MM.1S (cell line): ENCODE measurements around the gene ADAMTSL3.

Experiments used
- CTCF ChIP-seq: fragments of 300-600 bp; sonication (generic); IDR thresholded peaks from 2 replicates; pipeline ENCODE4 v1.5.1; 2016; ENCODE audit warnings: antibody characterized with exemption, low read length, mixed read lengths
- EZH2 ChIP-seq: fragments of 300-600 bp; sonication (generic); optimal IDR thresholded peaks from 2 replicates; pipeline ENCODE3; 2017; ENCODE audit warnings: low read depth, mild to moderate bottlenecking, antibody characterized with exemption, low read length, mixed read lengths
- EZH2phosphoT487 ChIP-seq: fragments of 300-600 bp; sonication (generic); IDR thresholded peaks from 2 replicates; pipeline ENCODE4 v1.6.1; 2018; ENCODE audit warnings: antibody characterized with exemption, low read length

GRCh38 chr15:84003791-84004503 lies 350.0 kb downstream of the ADAMTSL3 start:
- TF ChIP-seq EZH2phosphoT487 (no peak), EZH2 (no peak), CTCF (no peak)
